Cardiac fibroblast (primary cell): ENCODE data around the gene GHDC.

Source experiments
- DNase-seq, 2 donors: peaks; one replicate each; pipeline versions ENCODE4 v3.0.0 to v3.0.0-alpha.2; 2010; ENCODE audit warnings: low read depth in 2 of 2
- H3K4me3 ChIP-seq, 2 donors: replicated peaks in 1 of 2; 1 replicate in 1 of 2; 2 replicates in 1 of 2; pipeline ENCODE4 v1.5.1; 2011; ENCODE audit warnings: low read depth in 2 of 2, low read length in 2 of 2, mild to moderate bottlenecking in 2 of 2, moderate library complexity in 1 of 2
- TF ChIP-seq, protein P1 (sequence below): IDR thresholded peaks from one replicate; pipeline ENCODE4 v1.5.1; 2011; ENCODE audit warnings: low read depth, mild to moderate bottlenecking, low read length, inconsistent platforms

Gene GHDC

DNA sequence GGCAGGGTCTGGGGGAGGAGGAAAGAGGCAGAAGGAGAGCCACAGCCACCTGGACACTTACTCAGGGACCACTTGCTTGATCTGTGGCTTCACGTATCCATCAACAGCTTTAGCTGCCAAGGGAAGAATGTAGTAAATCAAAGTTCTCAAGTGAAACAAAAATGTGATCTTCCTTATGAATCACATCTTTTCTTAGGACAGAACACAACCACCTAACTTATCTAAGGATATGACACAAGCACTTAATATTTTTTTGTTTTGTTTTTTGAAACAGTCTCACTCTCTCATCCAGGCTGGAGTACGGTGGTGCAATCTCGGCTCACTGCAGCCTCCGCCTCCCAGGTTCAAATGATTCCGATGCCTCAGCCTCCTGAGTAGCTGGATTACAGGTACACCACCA is 8.4 kb upstream of the GHDC start:
- DNase-seq = peak; percentile 39 to 78
- no peak overlapping the region for H3K4me3 ChIP-seq
- TF ChIP-seq, protein P1, sequence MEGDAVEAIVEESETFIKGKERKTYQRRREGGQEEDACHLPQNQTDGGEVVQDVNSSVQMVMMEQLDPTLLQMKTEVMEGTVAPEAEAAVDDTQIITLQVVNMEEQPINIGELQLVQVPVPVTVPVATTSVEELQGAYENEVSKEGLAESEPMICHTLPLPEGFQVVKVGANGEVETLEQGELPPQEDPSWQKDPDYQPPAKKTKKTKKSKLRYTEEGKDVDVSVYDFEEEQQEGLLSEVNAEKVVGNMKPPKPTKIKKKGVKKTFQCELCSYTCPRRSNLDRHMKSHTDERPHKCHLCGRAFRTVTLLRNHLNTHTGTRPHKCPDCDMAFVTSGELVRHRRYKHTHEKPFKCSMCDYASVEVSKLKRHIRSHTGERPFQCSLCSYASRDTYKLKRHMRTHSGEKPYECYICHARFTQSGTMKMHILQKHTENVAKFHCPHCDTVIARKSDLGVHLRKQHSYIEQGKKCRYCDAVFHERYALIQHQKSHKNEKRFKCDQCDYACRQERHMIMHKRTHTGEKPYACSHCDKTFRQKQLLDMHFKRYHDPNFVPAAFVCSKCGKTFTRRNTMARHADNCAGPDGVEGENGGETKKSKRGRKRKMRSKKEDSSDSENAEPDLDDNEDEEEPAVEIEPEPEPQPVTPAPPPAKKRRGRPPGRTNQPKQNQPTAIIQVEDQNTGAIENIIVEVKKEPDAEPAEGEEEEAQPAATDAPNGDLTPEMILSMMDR = no peak

DNA sequence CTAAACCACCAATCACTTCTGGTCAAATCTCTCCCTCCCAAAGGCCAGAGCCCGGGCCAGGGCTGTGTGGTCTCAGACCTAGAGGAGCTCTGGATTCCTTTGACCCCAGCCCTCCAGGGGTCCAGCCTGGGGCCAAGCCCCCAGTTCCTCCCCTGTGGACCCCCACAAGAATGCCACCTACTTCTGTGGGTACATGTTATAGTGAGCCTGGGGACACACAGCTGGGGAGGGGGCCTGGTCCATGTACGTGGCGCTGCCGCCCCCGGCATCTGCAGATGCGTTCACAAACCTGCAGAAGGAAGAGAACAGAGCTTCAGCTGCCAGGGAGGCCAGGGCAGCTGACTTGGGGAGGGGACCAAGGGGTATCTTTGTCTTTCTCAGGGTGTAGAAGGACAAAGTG is 7.9 kb upstream of the GHDC start:
- DNase-seq = no peak
- no peak overlapping the region for H3K4me3 ChIP-seq
- TF ChIP-seq, protein P1 = no peak

DNA sequence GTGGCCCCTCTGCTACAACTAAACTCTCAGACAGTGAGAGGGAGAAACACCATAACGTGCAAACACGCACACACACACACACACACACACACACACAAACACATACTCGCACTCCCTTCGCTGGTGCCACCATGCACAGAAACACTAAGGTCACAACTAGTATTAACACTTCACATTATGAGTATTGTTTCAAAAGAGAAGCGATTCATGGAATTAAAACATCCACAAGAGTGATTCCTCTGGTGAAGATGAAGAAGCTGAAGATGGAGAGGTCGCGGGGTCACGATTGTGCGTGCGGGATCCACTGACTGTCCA is 7.1 kb upstream of the GHDC start:
- TF ChIP-seq, protein P1 = no peak
- no peak for DNase-seq

DNA sequence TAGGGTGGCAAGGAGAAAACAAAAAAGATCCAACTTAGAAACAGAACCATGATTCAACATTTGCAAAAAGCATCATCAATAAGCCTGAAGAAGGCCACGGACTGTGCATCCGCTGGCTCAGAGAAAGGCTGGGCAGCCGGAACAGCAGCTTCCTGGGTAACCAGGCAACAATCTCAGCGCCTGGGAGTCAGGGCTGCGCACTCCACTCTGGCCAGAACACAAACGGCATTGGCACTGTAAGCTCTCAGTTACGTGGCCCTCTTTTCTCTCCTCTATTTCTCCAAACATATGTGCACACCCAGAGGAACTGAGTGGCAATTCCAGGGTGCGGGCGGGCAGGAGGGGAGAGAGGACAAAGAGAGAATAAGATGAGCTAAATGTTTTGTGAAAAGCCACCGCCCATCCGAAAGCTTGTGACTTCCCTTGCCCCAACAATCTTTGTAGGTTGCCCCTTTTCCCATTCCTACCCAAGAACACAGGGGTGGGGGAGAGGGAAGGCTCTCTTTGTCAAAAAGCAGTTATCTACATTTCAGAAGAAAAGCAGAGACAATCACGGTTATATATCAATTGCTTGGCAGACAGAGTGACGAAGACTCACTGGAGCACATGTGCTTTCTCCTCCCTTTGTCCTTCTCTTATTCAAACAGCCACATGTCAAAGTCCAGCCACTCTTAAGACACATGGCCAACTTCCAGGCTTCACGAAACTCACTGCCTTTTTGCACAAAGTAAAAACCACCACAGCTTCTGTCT is 6.6 kb upstream of the GHDC start:
- DNase-seq = peak; percentile 67 to 89
- TF ChIP-seq, protein P1 = no peak
- H3K4me3 ChIP-seq = no peak overlapping the region

More for the DNA sequence above, 7.1 kb upstream of the GHDC start:
- no peak overlapping the region for H3K4me3 ChIP-seq

DNA sequence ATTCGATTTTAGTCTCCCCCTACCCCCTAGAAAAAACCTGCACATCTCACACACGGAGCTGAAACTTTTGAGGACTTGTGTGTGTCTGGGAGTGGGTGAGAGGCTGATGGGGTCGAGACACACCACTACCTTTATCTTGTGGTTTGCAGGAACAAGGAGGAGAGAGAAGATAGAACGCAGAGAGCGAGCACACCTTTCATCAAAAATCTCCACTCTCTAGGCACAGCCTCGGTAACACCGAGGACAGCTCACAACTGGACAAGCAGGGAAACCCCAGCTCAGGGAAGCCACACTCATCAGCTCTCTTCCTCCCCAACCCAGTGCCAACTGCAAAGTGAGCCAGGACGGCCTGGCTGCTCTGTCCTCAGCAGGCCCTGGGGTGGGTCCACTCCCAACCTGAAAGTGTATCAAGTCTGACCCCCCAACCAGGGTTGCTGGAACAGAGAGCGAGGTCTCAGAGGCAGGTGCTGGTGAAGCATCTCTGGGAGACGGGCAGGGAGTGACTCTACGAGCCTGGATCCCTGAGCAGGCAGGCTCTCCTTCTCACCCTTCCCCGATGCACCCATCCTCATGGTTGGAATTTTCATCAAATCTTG is 5.2 kb upstream of the GHDC start:
- TF ChIP-seq, protein P1 = no peak
- no peak for DNase-seq
- no peak overlapping the region for H3K4me3 ChIP-seq

DNA sequence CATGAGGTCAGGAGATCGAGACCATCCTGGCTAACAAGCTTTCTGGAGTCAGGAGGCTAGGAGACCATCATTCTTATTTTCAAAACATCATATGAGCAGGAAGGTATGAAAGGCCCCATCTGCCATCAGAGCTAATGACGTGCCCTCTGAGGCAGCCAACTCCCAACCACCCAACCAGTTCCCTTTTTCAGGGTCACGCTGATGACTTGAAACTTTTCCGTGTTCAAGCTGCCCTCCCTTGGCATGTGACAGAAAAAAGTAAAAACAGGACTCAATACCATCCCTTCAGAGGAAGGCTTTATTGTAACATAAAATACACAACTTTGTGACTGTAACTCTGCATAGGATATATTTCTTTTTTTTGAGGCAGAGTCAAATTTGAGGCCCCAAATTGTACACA is 4.6 kb upstream of the GHDC start:
- no peak overlapping the region for H3K4me3 ChIP-seq
- DNase-seq = no peak
- TF ChIP-seq, protein P1 = no peak
